Measurements from ENCODE around the gene LYPD6.

LYPD6 gene

DNA sequence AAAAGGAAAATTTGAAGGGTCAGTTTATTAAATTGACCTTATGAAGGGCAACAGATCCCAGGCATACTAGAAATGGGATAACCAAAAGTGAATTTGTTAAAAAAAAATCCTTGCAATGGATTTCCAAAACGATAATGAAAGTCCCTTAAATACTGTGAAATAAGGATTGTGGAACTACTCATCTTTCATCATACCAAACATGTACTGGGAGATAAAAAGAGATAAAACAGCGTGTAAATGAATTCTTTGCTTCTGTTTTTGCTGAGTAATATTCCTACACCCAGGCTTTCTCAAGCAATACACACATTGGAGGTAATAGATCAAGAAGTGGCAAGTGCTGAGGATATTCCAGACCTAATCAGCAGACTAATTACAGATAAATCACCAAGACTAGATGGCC, 3.8 kb downstream of the LYPD6 start (continued):
- no peak for TF ChIP-seq ZBTB44 (tag by site-specific recombination; IDR thresholded peaks at IDR 0.05)
- TF ChIP-seq ZSCAN16 (tag by site-specific recombination; IDR thresholded peaks at IDR 0.05), result no peak
- TF ChIP-seq BCL6B (tag by site-specific recombination; IDR thresholded peaks at IDR 0.05), result no peak
- TF ChIP-seq KLF9 (tag by site-specific recombination; IDR thresholded peaks at IDR 0.05; ENCODE audit: low read depth), result no peak
- no peak for TF ChIP-seq ZSCAN4 (tag by site-specific recombination; IDR thresholded peaks at IDR 0.05)
- no peak for TF ChIP-seq ZIC2 (tag by site-specific recombination; IDR thresholded peaks at IDR 0.05)
- no peak for TF ChIP-seq ZNF211 (tag by site-specific recombination; IDR thresholded peaks at IDR 0.05; ENCODE audit: low read depth)
- no peak for TF ChIP-seq ZBTB21 (tag by site-specific recombination; IDR thresholded peaks at IDR 0.05)
- TF ChIP-seq, protein P1, sequence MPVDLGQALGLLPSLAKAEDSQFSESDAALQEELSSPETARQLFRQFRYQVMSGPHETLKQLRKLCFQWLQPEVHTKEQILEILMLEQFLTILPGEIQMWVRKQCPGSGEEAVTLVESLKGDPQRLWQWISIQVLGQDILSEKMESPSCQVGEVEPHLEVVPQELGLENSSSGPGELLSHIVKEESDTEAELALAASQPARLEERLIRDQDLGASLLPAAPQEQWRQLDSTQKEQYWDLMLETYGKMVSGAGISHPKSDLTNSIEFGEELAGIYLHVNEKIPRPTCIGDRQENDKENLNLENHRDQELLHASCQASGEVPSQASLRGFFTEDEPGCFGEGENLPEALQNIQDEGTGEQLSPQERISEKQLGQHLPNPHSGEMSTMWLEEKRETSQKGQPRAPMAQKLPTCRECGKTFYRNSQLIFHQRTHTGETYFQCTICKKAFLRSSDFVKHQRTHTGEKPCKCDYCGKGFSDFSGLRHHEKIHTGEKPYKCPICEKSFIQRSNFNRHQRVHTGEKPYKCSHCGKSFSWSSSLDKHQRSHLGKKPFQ (tag by site-specific recombination; IDR thresholded peaks at IDR 0.05), result no peak

GRCh38 chr2:149339324-149339723, 8.9 kb downstream of the LYPD6 start:
- TF ChIP-seq IKZF3 (tag by site-specific recombination; IDR thresholded peaks at IDR 0.05) (no peak), YY2 (tag by site-specific recombination; IDR thresholded peaks at IDR 0.05) (no peak), ZNF37A (tag by site-specific recombination; IDR thresholded peaks at IDR 0.05) (no peak), ZNF404 (tag by site-specific recombination; IDR thresholded peaks at IDR 0.05) (no peak), ZNF529 (tag by site-specific recombination; IDR thresholded peaks at IDR 0.05; ENCODE audit: insufficient replicate concordance) (no peak), ZNF658 (tag by site-specific recombination; IDR thresholded peaks at IDR 0.05) (no peak), ZNF571 (tag by site-specific recombination; IDR thresholded peaks at IDR 0.05) (no peak), HOXA7 (CRISPR knock-in tag; IDR thresholded peaks at IDR 0.05; ENCODE audit: borderline replicate concordance) (no peak), ZNF433 (tag by site-specific recombination; IDR thresholded peaks at IDR 0.05; ENCODE audit: low read depth) (no peak), ZNF473 (tag by site-specific recombination; IDR thresholded peaks at IDR 0.05) (no peak), BCL11A (tag by site-specific recombination; IDR thresholded peaks at IDR 0.05; ENCODE audit: low read depth) (no peak), ZNF112 (tag by site-specific recombination; IDR thresholded peaks at IDR 0.05) (no peak)
- TF ChIP-seq, protein P2, sequence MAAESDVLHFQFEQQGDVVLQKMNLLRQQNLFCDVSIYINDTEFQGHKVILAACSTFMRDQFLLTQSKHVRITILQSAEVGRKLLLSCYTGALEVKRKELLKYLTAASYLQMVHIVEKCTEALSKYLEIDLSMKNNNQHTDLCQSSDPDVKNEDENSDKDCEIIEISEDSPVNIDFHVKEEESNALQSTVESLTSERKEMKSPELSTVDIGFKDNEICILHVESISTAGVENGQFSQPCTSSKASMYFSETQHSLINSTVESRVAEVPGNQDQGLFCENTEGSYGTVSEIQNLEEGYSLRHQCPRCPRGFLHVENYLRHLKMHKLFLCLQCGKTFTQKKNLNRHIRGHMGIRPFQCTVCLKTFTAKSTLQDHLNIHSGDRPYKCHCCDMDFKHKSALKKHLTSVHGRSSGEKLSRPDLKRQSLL (tag by site-specific recombination; IDR thresholded peaks at IDR 0.05), result no peak
- Histone ChIP-seq H3K4me3 (ENCODE audit: low read depth, low read length) (no peak overlapping the region), H3K27ac (ENCODE audit: extremely low read depth, low read depth, low read length) (no peak overlapping the region), H3K36me3 (ENCODE audit: control insufficient read depth in 2 of 2, insufficient read depth in 1 of 2, low read length in 2 of 2) (no peaks in the 10 kb centered on the region), H3K9me3 (ENCODE audit: control insufficient read depth, insufficient read depth, low read depth, low read length) (no peaks in the 10 kb centered on the region), H3K4me1 (ENCODE audit: control insufficient read depth, insufficient read depth, low read length) (no peaks in the 10 kb centered on the region)
- POLR2A ChIA-PET, result interaction anchor here (1.7 kb wide), 1 partner anchor 9 kb away, joined by 5 read pairs; the partner anchor contains the start of gene LYPD6
- CTCF ChIA-PET, result no interaction called here
